B cell (primary cell): ENCODE measurements around the gene MGAT2.

Experiments used
- EZH2 ChIP-seq: IDR thresholded peaks from 2 replicates; pipeline ENCODE4 v1.6.1; 2012; ENCODE audit warnings: borderline replicate concordance, low read depth, mild to moderate bottlenecking, moderate library complexity, low read length; ENCODE audit not compliant: insufficient read depth, poor library complexity, severe bottlenecking
- TF ChIP-seq, protein P1 (sequence below): fragments of 200-600 bp; IDR thresholded peaks from one replicate; pipeline ENCODE4 v1.8.0; 2022; ENCODE audit warnings: antibody characterized with exemption, mild to moderate bottlenecking

DNA sequence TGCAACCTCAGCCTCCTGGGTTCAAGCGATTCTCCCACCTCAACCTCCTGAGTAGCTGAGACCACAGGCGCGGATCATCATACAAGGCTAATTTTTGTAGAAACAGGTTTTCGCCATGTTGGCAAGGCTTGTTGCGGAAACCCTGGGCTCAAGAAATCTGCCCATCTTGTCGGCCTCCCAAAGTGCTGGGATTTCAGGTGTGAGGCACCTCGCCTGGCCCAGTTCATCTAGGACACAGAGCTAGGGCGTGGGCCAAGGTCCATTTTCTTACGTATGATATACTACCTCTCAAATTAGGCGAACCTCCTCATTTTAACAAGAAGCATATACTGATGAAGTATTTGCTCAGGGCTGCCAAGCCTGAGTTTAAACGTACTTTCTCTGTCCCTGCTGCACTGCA, 36.5 kb upstream of the MGAT2 start:
- TF ChIP-seq, protein P1, sequence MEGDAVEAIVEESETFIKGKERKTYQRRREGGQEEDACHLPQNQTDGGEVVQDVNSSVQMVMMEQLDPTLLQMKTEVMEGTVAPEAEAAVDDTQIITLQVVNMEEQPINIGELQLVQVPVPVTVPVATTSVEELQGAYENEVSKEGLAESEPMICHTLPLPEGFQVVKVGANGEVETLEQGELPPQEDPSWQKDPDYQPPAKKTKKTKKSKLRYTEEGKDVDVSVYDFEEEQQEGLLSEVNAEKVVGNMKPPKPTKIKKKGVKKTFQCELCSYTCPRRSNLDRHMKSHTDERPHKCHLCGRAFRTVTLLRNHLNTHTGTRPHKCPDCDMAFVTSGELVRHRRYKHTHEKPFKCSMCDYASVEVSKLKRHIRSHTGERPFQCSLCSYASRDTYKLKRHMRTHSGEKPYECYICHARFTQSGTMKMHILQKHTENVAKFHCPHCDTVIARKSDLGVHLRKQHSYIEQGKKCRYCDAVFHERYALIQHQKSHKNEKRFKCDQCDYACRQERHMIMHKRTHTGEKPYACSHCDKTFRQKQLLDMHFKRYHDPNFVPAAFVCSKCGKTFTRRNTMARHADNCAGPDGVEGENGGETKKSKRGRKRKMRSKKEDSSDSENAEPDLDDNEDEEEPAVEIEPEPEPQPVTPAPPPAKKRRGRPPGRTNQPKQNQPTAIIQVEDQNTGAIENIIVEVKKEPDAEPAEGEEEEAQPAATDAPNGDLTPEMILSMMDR: no peak
- TF ChIP-seq EZH2: no peak
